Astrocyte of the cerebellum (primary cell): Measurements from ENCODE around the gene SLC12A7.

ENCODE experiments used
- DNase-seq: peaks from one replicate; pipeline ENCODE4 v3.0.0-alpha.2; 2011; ENCODE audit warnings: low read depth
- H3K4me3 ChIP-seq: 2 replicates; pipeline ENCODE4 v1.5.1; 2011; ENCODE audit warnings: mild to moderate bottlenecking, low read depth, low read length, moderate library complexity
- in situ Hi-C: cut with HindIII; loops from 2 replicates; pipeline ENCODE4 v1.10.0; 2017; ENCODE audit warnings: low sequenced_read_pairs
- TF ChIP-seq, protein P1 (sequence below): IDR thresholded peaks from 2 replicates; pipeline ENCODE4 v1.5.1; 2012; ENCODE audit warnings: low read length, low read depth, moderate library complexity, mild to moderate bottlenecking; ENCODE audit errors: missing control alignments

Gene SLC12A7

GRCh38 chr5:1016036-1016435 is 95.8 kb downstream of the SLC12A7 start:
- in situ Hi-C loops, result no loop called here
- no peak for DNase-seq
- no peak overlapping the region for H3K4me3 ChIP-seq
- TF ChIP-seq, protein P1, sequence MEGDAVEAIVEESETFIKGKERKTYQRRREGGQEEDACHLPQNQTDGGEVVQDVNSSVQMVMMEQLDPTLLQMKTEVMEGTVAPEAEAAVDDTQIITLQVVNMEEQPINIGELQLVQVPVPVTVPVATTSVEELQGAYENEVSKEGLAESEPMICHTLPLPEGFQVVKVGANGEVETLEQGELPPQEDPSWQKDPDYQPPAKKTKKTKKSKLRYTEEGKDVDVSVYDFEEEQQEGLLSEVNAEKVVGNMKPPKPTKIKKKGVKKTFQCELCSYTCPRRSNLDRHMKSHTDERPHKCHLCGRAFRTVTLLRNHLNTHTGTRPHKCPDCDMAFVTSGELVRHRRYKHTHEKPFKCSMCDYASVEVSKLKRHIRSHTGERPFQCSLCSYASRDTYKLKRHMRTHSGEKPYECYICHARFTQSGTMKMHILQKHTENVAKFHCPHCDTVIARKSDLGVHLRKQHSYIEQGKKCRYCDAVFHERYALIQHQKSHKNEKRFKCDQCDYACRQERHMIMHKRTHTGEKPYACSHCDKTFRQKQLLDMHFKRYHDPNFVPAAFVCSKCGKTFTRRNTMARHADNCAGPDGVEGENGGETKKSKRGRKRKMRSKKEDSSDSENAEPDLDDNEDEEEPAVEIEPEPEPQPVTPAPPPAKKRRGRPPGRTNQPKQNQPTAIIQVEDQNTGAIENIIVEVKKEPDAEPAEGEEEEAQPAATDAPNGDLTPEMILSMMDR, result no peak

DNA sequence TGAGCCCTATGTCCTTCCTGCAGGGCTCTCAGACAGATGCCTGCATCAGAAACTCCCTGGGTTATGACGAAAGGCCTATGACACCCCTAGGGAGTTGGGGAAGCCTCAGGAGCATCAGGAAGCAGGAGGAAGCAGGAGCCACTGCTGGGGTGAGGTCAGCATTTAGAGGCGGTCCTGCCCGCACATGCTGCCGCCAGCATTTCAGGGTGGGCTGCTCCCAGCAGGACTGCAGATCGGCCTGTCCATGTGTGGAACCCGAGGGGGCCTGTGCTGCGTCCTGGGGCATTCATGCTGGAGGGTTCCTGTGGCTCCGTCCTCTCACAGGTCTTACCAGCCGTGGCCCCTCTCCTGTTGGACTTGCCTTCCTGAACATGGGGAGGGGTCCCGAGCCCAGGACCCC is 96.4 kb downstream of the SLC12A7 start:
- in situ Hi-C loops, result no loop called here
- no peak overlapping the region for H3K4me3 ChIP-seq
- TF ChIP-seq, protein P1, result no peak
- DNase-seq, result no peak

DNA sequence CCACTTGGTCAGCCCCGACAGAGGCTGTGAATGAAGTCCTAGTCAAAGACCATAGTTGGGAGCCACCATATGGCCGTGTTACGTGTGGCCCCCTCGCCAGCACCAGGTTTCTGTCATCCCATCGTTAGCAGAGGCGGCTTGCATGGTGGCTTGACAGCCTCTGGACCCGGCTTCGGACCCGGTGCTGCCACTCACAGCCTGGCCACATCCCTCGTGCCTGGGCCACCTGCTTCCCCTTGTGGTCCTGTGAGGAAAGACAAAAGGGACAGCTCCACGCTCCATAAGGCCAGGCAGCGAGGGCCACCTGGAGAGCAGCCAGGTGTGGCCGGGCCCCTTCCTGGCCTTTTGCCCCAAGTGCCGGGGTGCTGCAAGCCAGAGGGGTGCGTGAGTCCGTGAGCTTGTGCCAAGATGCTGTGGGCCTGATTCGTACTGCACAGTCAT is 97.1 kb downstream of the SLC12A7 start:
- in situ Hi-C loops, result no loop called here
- no peak for DNase-seq
- TF ChIP-seq, protein P1, result no peak
- H3K4me3 ChIP-seq, result no peak overlapping the region

- TF ChIP-seq, protein P1, result no peak
- in situ Hi-C loops, result no loop called here
- DNase-seq, result no peak
- H3K4me3 ChIP-seq, result no peak overlapping the region
Observed at GRCh38 chr5:1014346-1014745, 97.5 kb downstream of the SLC12A7 start.

DNA sequence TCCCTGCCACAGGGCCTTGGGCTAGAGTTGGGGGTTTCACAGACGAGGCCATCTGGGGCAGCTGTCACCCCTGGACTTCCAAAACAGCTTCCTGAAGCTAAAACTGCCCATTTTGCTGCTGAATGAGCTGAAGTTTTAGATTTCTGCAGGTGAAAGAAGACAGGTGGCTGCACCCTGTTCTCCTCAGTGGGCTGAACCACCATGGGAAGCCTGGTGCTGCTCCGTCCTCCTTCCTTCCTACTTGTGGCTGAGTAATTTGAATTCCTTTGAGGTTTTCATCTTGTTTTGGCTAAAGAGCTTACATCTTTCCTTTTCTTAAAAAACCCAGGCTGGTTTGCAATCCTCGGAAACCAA is 97.9 kb downstream of the SLC12A7 start:
- in situ Hi-C loops, result no loop called here
- DNase-seq, result no peak
- H3K4me3 ChIP-seq, result no peak overlapping the region
- TF ChIP-seq, protein P1, result no peak

DNA sequence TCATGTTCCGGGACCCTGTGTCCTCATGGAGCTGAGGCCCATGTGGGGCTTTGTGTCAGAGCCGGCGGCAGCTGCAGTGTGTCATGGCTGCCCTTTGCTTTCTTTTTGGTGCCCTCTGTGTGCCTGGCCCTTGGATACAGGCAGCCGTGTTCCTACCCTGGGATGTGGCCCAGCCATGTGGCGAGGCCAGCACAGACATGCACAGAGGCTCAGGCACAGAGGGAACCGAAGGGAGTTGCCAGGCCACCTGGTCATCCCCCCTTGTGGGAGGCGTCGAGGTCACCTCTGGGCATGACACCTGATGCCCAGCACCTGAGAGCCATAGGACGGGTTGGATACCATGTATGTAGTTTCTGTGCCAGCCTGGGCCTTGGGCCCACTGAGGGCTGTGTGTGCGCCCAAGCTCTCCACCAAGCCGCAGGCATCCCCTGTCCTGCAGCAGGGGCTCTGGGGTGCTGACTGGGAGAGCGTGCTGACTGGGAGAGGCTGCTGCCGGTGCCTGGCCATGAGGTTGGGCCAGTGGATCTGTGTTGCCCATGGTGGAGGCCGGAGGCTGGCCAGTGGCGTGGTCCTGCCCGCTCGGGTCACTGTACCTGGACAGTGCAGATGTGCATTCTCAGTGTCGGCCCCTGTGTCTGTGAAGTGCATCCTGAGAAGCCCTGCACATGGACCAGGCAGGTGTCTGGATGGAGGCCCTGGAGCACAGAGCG is 98.5 kb downstream of the SLC12A7 start:
- in situ Hi-C loops, result no loop called here
- no peak overlapping the region for H3K4me3 ChIP-seq
- TF ChIP-seq, protein P1, result no peak
- no peak for DNase-seq

DNA sequence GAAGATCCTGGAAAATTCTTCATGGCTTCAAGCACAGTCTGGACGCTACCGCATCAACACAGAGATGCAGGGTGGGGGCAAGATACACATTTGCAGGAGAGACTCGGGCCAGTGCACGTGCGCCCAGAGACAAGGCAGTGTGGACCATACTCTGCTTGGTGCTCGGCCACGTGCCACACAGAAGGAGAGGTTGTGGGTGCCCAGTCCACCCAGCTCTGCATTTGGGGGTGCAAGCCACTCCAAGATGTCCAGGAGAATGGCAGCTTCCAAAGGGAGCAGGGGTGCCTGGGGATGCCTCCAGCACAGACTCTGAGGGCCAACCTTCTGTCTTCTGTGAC is 99.0 kb downstream of the SLC12A7 start:
- DNase-seq, result no peak
- TF ChIP-seq, protein P1, result no peak
- H3K4me3 ChIP-seq, result no peak overlapping the region
- in situ Hi-C loops, result no loop called here
